ENCODE data around the gene TP53I13. TPM values are rescaled to one million over a fixed set of nuclear protein-coding genes. Genes with fewer than 3 reads are reported as not detected.

TP53I13 gene
- total and polyA plus RNA-seq, 2 of the 13 experiments (the other 11 are each of a cell fraction or from before 2014, with no cell fraction given) = 16.9 to 25.7 TPM

- TF ChIP-seq MTF2 (CRISPR knock-in tag; IDR thresholded peaks at IDR 0.05; ENCODE audit: borderline replicate concordance) (0 out of 2 replicates have a peak, but pooled peaks have one; percentile 19), MIER2 (CRISPR knock-in tag; IDR thresholded peaks at IDR 0.05) (no peak), PLRG1 (conservative IDR thresholded peaks at IDR 0.05) (no peak), HIC2 (CRISPR knock-in tag; IDR thresholded peaks at IDR 0.05; ENCODE audit: low read depth) (no peak), GPN1 (CRISPR knock-in tag; IDR thresholded peaks at IDR 0.05; ENCODE audit: borderline replicate concordance) (no peak), TRAFD1 (CRISPR knock-in tag; IDR thresholded peaks at IDR 0.05; ENCODE audit: borderline replicate concordance) (no peak), ZBTB40 (IDR thresholded peaks at IDR 0.05) (no peak), ZBTB40 (CRISPR knock-in tag; IDR thresholded peaks at IDR 0.05) (peak; percentile 31; the same call in 1 of the 2 replicates), TARDBP (CRISPR knock-in tag; IDR thresholded peaks at IDR 0.05) (no peak), SRSF9 (IDR thresholded peaks at IDR 0.05; ENCODE audit: borderline replicate concordance, insufficient read depth, low read depth, low read length, poor library complexity, severe bottlenecking) (no peak), EEA1 (CRISPR knock-in tag; IDR thresholded peaks at IDR 0.05; ENCODE audit: borderline replicate concordance) (no peak; the same call in 1 of the 2 replicates), SUZ12 (IDR thresholded peaks at IDR 0.05; ENCODE audit: low read depth, low read length) (no peak), CBX5 (CRISPR knock-in tag; IDR thresholded peaks at IDR 0.05; ENCODE audit: borderline replicate concordance) (no peak), TP53 (CRISPR knock-in tag; conservative IDR thresholded peaks at IDR 0.05) (no peak), HMG20A (CRISPR knock-in tag; IDR thresholded peaks at IDR 0.05; ENCODE audit: borderline replicate concordance) (no peak), SNRNP70 (IDR thresholded peaks at IDR 0.05; ENCODE audit: low read depth, low read length) (no peak)
Observed at GRCh38 chr17:29591146-29591736, 22.7 kb downstream of the TP53I13 start (continued).

Data from HepG2 (cell line).